Activated naive CD8-positive, alpha-beta T cell treated with anti-CD3 and anti-CD28 coated beads for 36 hours (primary cell): ENCODE measurements around the gene ANGEL2. TPM values are rescaled to one million over a fixed set of nuclear protein-coding genes. Genes with fewer than 3 reads are reported as not detected.
"Not testable (repeated sequence)": the region's sequence is repeated elsewhere in the genome, so short reads cannot be mapped to it uniquely, and the experiment has no call there.

Source experiments
- DNase-seq: peaks from one replicate; pipeline ENCODE4 v3.0.0; 2021
- H3K27ac Mint-ChIP-seq: one replicate; pipeline ENCODE4 v1.8.0; 2022; ENCODE audit warnings: mild to moderate bottlenecking, moderate library complexity, mixed read lengths
- H3K27me3 Mint-ChIP-seq: one replicate; pipeline ENCODE4 v1.8.0; 2022; ENCODE audit warnings: mild to moderate bottlenecking, mixed read lengths
- H3K36me3 Mint-ChIP-seq: one replicate; pipeline ENCODE4 v1.8.0; 2021; ENCODE audit warnings: mild to moderate bottlenecking, mixed read lengths
- H3K4me1 Mint-ChIP-seq: one replicate; pipeline ENCODE4 v1.8.0; 2021; ENCODE audit warnings: mixed read lengths
- H3K4me3 Mint-ChIP-seq: one replicate; pipeline ENCODE4 v1.8.0; 2022; ENCODE audit warnings: mild to moderate bottlenecking, moderate library complexity, mixed read lengths
- H3K9me3 Mint-ChIP-seq: one replicate; pipeline ENCODE4 v1.8.0; 2022; ENCODE audit warnings: mixed read lengths
- total RNA-seq, 2 experiments: library from RNA; stranded (reverse); gene quantifications; one replicate each; pipeline ENCODE4 v1.2.3, GENCODE V29; 2021

ANGEL2 gene
- total RNA-seq, 2 experiments from 2014 or later = 41.6 to 42.3 TPM

DNA sequence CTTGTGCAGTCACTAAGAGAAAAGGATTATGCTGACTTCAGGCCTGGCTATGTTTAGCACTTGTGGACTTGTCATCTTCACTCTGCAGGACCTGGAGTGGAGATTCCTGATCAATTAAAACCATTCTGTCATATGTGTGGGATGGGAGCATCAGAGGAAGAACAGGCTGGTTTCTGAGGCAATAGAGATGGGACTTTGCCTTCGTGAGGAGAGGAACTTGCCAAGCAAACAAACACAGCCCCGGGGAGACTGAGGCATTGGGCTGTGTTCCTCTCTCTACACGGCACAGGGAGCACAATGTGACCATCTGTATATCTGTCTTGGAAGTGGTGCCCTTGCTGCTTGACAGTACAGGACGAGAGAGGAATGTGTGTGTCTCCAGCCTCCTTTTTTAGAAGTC lies 42.2 kb downstream of the ANGEL2 start:
- Mint-ChIP-seq H3K27ac (no peak overlapping the region), H3K9me3 (no peaks in the 10 kb centered on the region)

DNA sequence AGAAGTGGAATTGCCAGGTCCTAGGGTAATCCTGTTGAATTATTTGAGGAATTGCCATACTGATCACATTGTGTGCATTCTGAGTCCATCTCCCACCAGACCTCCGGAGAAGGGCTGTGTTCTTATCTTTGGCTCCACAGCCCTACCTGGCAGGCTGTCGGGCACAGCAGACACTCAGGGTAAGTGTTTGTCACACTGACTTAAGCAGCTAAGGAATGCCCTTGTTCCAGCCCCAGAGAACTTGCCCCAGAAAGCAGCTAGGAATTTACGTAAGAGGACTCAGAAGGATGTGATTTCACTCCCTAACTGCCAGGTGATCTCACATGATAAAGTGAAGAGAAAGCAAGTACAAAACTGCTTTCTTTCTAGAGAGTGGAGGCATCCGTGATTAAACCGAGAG lies 44.4 kb downstream of the ANGEL2 start:
- H3K4me3 Mint-ChIP-seq = no peak overlapping the region
- no peaks in the 10 kb centered on the region for H3K9me3 Mint-ChIP-seq
- peaks cover 19% of the 10 kb centered on the region for H3K27me3 Mint-ChIP-seq
- no peak for DNase-seq
- no peak overlapping the region for H3K27ac Mint-ChIP-seq
- H3K36me3 Mint-ChIP-seq = no peaks in the 10 kb centered on the region
- H3K4me1 Mint-ChIP-seq = peaks cover 5% of the 10 kb centered on the region

More for the DNA sequence above, 42.2 kb downstream of the ANGEL2 start:
- no peak overlapping the region for H3K4me3 Mint-ChIP-seq
- peaks cover 8% of the 10 kb centered on the region for H3K27me3 Mint-ChIP-seq
- no peaks in the 10 kb centered on the region for H3K36me3 Mint-ChIP-seq
- H3K4me1 Mint-ChIP-seq = no peaks in the 10 kb centered on the region
- no peak for DNase-seq

DNA sequence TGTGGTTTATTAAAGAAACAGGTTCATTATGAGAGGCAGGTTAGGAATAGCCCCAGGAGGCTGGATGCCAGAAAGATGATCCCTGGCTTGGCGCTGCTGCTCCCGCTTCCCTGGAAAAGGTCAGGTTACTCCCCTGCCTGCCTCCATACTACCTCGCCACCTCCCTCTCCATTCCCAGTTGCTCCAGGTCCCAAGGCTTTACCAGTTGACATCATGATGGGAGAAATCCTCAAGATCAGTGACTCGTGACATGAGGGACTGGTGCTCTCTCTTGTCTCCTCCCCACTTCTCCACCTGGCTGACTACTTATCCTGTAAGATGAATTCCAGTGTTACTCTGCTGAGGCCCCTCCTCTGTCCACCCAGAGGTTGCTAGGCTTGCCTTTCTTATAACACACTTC lies 45.6 kb downstream of the ANGEL2 start:
- no peak overlapping the region for H3K27ac Mint-ChIP-seq
- no peaks in the 10 kb centered on the region for H3K36me3 Mint-ChIP-seq
- H3K27me3 Mint-ChIP-seq = peaks cover 22% of the 10 kb centered on the region
- H3K9me3 Mint-ChIP-seq = no peaks in the 10 kb centered on the region
- DNase-seq = no peak
- no peak overlapping the region for H3K4me3 Mint-ChIP-seq
- H3K4me1 Mint-ChIP-seq = peaks cover 5% of the 10 kb centered on the region

DNA sequence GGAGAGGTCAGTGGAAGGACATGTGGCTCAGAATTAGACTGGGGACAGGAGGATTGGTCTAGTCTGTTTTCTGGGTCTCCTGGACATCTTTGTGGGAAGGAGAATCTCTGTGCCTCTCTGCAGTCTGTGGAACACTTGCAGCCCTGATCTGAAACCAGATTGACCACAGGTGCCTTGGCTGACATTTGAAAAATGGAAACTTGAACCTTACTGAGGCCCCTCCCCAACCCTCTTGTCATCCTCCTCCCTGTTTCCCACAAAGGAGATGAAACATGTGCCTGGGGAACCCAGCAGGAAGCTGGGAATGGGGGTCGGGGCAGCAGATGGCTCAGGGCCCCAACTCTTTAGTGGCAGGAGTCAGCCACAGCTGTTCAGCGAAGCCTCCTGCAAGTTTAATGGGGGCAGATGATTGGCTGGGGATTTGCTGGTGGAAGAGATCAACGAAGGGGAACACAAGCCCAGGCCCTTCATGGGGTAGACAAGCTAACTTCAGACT lies 47.3 kb downstream of the ANGEL2 start:
- Mint-ChIP-seq H3K27ac (no peak overlapping the region), H3K4me1 (peaks cover 5% of the 10 kb centered on the region), H3K4me3 (no peak overlapping the region), H3K36me3 (no peaks in the 10 kb centered on the region), H3K27me3 (peaks cover 27% of the 10 kb centered on the region), H3K9me3 (no peaks in the 10 kb centered on the region)
- DNase-seq = no peak

DNA sequence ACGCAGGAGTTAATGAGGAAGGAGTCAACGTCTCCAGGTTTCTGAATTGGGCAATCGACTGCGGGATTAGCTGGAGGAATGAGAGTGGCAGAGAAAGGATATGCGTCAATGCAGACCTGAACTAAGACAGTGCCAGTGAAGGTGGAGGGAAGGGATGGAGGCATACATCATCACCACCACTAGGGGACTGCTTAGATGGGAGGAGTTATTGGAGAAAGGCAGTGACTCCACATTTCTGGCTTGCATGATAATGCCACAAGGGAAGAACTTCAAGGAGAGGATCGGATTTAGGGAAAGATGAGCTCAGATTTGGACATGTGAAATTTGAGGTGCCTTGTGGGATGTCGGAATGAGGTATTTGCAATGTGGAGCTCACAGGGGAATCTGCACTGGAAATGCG lies 47.9 kb downstream of the ANGEL2 start:
- Mint-ChIP-seq H3K9me3 (no peaks in the 10 kb centered on the region), H3K4me1 (peaks cover 5% of the 10 kb centered on the region), H3K27ac (no peak overlapping the region), H3K4me3 (no peak overlapping the region), H3K36me3 (no peaks in the 10 kb centered on the region), H3K27me3 (peaks cover 27% of the 10 kb centered on the region)
- DNase-seq = no peak

DNA sequence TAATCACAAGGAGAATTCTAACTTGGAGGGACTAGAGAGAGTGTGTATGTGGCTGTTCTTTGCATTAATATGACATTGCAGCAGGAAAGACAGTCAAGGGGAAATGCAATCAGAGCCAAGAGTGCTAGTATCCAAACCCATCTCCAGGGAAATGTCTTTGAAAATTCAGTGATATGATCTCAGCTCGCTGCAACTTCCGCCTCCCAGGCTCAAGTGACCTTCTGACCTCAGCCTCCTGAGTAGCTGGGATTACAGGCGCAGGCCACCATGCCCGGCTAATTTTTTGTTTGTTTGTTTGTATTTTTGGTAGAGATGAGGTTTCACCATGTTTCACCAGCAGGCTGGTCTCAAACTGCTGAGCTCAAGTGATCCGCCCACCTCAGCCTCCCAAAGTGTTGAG lies 49.1 kb downstream of the ANGEL2 start:
- DNase-seq = no peak
- Mint-ChIP-seq H3K27me3 (peaks cover 27% of the 10 kb centered on the region), H3K4me3 (no peak overlapping the region), H3K27ac (no peak overlapping the region), H3K4me1 (peaks cover 5% of the 10 kb centered on the region), H3K36me3 (no peaks in the 10 kb centered on the region), H3K9me3 (no peaks in the 10 kb centered on the region)

DNA sequence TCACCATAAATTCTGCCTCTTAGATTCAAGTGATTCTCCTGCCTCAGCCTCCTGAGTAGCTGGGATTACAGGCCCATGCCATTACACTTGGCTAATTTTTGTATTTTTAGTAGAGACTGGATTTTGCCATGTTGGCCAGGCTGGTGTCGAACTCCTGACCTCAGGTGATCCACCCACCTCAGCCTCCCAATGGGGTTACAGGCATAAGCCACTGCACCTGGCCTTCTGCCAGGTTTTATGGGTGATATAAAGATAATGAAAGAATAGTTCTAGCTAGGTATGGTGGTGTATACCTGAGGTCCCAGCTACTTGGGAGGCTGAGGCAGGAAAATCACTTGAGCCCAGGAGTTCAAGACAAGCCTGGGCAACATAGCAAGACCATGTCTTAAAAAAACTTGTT lies 50.7 kb downstream of the ANGEL2 start:
- not testable (repeated sequence) for DNase-seq, H3K27ac Mint-ChIP-seq, H3K36me3 Mint-ChIP-seq, H3K9me3 Mint-ChIP-seq, H3K4me1 Mint-ChIP-seq, H3K4me3 Mint-ChIP-seq
- peaks cover 27% of the 10 kb centered on the region for H3K27me3 Mint-ChIP-seq

DNA sequence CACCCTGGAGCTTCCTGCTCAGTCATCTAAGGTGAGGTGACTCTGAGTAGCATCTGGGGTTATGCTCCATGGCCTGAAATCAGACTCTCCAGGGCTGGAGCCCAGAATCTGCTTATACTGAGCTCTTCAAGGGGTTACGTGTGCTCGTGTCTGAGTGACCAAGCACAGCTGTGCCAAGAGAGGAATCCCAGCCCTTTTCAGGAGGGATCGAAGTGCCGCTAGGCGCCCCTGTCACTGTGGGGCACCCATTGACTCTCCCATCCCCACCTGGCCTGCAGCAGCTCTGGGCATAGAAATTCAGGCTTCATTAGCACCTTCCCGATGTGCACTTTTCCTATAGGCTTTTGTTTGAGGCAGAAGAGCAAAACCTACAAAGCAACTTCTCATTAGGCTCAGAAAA lies 51.6 kb downstream of the ANGEL2 start:
- Mint-ChIP-seq H3K27ac (no peak overlapping the region), H3K4me3 (no peak overlapping the region), H3K27me3 (peaks cover 23% of the 10 kb centered on the region), H3K9me3 (no peaks in the 10 kb centered on the region), H3K36me3 (no peaks in the 10 kb centered on the region), H3K4me1 (peaks cover 5% of the 10 kb centered on the region)
- no peak for DNase-seq

DNA sequence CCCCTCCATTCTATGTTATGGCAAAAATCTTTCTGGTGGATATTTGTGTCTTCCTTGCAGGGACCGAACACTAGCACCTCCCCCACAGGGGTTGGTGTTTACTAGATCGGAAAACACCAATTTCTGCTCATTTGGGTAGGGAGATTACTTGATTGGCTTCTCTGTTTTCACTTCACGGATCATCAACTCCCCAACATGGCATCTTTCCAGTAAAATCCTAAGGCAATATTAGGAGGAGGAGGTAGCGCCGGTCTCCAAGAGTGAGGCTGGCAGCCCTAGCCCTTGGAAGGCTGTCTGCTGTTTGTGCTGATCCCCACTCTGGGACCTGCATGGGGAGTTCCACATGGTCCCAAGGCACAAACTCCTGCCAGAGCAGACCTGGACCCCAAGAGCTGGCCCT lies 53.2 kb downstream of the ANGEL2 start:
- Mint-ChIP-seq H3K9me3 (no peaks in the 10 kb centered on the region), H3K27ac (no peak overlapping the region), H3K4me3 (no peak overlapping the region), H3K36me3 (no peaks in the 10 kb centered on the region), H3K4me1 (no peaks in the 10 kb centered on the region), H3K27me3 (peaks cover 12% of the 10 kb centered on the region)
- DNase-seq = no peak

DNA sequence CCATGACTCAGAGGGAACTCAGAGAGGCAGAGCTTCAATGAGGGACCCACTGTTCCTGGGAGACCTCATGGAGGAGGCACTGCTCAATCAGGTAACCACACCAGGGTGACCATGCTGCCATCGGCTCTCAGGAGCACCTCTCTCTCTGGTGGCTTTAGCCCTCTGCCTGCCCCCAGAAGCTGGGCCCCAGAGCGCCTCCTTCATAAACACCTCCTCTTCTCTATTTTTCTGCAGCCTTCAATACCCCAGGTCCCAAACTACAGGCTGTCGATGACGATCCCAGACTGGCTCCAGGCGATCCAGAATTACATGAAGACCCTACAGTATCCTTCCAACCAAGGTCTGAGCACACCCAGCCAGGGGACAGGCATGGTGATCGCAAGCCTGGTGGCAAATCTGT lies 54.7 kb downstream of the ANGEL2 start:
- no peaks in the 10 kb centered on the region for H3K9me3 Mint-ChIP-seq
- H3K4me3 Mint-ChIP-seq = no peak overlapping the region
- DNase-seq = no peak
- H3K4me1 Mint-ChIP-seq = no peaks in the 10 kb centered on the region
- peaks cover 19% of the 10 kb centered on the region for H3K27me3 Mint-ChIP-seq
- no peak overlapping the region for H3K27ac Mint-ChIP-seq
- H3K36me3 Mint-ChIP-seq = no peaks in the 10 kb centered on the region

DNA sequence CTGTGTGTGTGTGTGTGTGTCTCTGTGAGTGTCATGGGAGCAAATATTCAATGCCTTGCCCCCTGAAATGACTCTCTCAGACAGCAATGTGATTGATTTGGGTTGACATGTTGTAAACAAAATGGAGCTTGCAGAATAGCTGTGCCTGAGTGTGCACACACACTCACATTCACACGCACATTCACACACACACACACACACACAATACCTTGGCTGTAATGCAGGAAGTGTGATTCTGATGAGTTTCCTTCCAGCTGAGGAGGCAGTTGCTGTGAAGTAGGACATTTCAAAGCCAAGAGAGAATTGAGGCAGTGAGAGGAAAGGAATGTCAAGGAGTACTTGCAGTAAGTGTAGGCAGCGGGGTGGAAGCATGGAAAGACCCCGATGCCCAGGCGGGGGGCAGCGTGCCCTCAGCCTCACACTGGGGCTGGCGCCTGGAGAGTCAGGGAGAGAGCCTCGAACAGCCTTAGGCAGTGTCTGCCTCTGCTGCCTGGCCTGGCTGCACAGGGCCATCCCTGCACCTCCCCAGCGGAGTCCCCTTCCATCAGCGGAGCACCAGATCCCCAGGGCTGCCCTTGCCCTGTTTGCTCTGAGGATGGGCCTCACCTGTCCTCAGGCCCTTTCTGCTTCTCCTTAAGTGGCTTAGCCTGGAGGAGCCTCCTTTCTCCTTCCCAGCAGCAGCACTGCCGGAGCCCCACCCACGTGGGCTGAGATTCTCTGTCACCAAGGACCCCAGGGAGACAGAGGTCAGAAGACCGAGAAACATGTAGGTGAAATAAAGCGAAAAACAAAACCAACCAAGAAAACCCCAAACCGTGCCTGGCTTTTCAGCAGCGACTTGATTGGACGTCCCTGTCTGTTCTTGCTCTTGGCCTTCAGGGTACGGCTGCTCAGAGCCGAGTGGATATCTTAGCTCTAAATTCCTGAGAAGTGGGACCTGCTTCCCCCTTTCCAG lies 56.1 kb downstream of the ANGEL2 start:
- Mint-ChIP-seq H3K36me3 (no peaks in the 10 kb centered on the region), H3K9me3 (no peaks in the 10 kb centered on the region), H3K4me1 (no peaks in the 10 kb centered on the region), H3K4me3 (no peak overlapping the region), H3K27me3 (peaks cover 16% of the 10 kb centered on the region), H3K27ac (no peak overlapping the region)
- DNase-seq = no peak

DNA sequence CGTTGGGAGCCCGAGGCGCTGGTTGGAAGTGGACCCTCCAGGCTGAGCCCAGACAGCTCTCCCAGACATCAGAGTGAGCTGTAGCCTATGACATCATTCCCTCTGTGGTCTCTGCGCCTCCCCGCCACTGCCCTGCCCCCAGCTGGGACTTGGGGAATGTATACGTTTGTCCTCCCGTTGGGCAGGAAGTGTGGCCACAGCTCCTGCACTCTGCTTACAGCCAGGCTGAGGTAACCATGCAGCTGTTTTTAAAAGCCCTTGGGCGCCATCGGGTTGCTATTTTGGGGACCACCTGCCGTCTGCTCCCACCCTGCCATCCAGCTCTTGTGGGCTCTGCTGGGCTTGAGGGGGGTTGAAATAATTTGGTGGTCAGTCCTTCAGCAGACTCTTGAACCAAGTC lies 57.5 kb downstream of the ANGEL2 start:
- Mint-ChIP-seq H3K4me3 (no peak overlapping the region), H3K36me3 (no peaks in the 10 kb centered on the region), H3K4me1 (no peaks in the 10 kb centered on the region), H3K27me3 (peaks cover 23% of the 10 kb centered on the region), H3K9me3 (no peaks in the 10 kb centered on the region), H3K27ac (no peak overlapping the region)
- DNase-seq = no peak

DNA sequence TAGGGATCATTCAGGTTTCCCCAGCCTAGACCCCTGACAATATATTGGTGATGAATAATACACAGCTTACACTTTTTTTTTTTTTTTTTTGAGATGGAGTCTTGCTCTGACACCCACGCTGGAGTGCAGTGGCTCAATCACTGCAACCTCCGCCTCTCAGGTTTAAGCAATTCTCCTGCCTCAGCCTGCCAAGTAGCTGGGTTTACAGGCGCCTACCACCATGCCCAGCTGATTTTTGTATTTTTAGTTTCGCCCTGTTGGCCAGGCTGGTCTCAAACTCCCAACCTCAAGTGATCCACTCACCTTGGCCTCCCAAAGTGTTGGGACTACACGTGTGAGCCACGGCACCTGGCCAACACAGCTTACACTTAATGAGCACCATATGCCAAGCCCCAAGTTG lies 58.1 kb downstream of the ANGEL2 start:
- no peak overlapping the region for H3K4me3 Mint-ChIP-seq
- no peak for DNase-seq
- no peaks in the 10 kb centered on the region for H3K4me1 Mint-ChIP-seq
- H3K27me3 Mint-ChIP-seq = peaks cover 30% of the 10 kb centered on the region
- H3K27ac Mint-ChIP-seq = no peak overlapping the region
- H3K9me3 Mint-ChIP-seq = no peaks in the 10 kb centered on the region
- no peaks in the 10 kb centered on the region for H3K36me3 Mint-ChIP-seq

DNA sequence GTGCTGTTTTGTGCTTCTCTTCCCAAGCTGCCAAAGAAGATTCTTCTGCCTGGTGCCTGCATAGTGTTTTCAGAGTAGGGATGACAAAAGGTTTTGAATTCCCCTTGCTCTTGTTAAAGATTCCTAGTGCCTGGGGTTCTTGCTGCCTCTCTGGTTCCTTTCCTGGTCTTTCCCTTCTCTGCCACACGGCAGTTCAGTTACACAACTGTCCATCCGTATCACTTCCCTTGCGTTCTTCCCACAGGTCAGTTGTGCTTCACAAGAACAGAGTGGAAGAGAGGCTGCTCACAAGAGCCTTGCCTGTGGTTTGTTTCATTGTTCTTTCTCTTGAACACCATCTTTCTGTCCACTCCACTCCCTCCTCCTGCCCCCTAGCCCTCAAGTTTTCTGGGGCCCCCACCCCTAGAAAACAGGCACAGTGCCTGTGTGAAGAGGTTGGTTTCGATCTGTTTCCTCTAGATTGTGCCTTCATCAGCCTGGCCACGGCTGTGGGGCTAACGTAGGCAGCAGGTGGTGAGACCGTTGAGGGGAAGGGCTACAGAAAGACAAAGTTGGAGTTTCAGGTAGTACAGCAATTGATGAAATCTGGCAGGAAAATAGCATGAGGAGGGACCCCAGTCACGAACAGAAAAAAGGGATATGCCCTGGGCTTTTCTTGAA lies 59.6 kb downstream of the ANGEL2 start:
- Mint-ChIP-seq H3K4me1 (no peaks in the 10 kb centered on the region), H3K36me3 (no peaks in the 10 kb centered on the region), H3K27ac (no peak overlapping the region), H3K27me3 (peaks cover 42% of the 10 kb centered on the region), H3K9me3 (no peaks in the 10 kb centered on the region), H3K4me3 (no peak overlapping the region)
- DNase-seq = no peak

DNA sequence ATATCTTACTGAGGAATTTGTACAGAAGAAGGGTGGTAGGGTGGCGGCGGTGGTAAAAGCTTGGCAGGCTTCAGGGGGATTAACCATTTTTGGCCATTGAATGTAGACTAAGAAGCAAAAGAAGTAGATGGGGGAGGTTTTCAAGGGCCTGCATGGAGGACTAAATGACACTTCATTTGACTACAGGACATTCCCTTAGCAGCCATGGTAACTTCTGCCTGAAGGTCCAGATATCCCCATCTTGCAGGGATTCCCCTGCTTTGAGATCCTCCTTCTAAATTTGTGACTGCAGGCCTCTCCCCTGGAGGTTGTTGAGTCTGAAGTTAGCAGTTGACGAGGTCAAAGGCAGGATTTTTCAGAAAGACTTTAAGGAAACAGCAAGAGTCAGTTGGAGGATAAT lies 60.6 kb downstream of the ANGEL2 start:
- H3K27me3 Mint-ChIP-seq = peaks cover 52% of the 10 kb centered on the region
- H3K4me3 Mint-ChIP-seq = no peak overlapping the region
- H3K4me1 Mint-ChIP-seq = peaks cover 5% of the 10 kb centered on the region
- no peaks in the 10 kb centered on the region for H3K36me3 Mint-ChIP-seq
- no peaks in the 10 kb centered on the region for H3K9me3 Mint-ChIP-seq
- DNase-seq = no peak
- H3K27ac Mint-ChIP-seq = no peak overlapping the region
